ENCODE results near the gene OR9I1.

OR9I1 gene, protein sequence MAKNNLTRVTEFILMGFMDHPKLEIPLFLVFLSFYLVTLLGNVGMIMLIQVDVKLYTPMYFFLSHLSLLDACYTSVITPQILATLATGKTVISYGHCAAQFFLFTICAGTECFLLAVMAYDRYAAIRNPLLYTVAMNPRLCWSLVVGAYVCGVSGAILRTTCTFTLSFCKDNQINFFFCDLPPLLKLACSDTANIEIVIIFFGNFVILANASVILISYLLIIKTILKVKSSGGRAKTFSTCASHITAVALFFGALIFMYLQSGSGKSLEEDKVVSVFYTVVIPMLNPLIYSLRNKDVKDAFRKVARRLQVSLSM

DNA sequence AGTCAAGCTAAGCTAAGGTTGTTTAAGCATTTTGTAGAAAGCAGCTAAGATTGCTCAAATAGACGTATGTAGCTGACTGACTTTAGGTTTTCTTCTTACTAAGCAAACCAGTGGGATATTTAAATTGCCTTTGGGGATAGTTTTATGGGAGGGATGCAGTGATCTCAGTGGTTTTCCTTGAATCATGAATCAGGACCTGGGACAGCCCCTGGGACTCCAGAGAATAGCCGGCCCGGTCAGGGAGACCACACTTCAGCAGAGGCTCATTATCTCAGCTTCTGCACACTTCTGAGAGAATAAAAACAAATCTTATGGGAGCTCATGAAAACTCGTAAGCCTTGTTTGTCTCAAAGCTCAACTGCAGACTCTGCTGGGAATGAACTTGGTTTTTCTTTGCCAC, at the start of gene OR9I1:
TSS of gene OR9I1 (minus strand) at position 62 of the 400 bp plus-strand sequence. CDS start 6,086 bp downstream, outside the sequence.
- DNase-seq (ENCODE audit: extremely low read depth in 1 of 2, low read depth in 1 of 2), result no peak

DNA sequence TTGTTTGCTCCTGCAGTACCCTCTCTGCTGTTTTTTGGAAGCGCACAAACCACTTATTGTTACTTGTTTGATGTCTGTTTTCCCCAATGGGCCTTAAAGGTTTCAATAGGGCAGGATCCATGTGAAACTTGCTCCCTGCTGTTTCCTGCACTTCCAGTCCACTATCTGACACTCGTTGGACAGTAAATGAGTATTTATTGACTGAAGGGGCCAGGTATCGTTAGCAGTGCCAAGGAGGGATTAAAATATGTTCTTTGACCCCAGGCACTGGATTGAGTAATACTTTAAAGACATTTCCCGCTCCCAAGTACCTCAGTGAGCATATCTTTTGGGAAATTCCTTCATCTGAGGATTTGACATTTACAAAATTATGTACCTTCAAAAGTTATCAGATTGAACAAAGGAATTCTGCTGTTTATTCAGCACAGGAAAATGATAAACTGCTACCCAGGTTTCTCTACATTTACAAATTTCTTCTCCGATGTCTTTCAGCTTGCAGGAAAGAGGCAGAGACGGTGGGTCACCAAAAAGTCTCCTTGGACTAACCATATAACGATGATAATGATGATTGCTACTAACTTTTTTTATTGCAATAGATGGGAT, 40.3 kb upstream of the OR9I1 start:
- no peak for DNase-seq (ENCODE audit: extremely low read depth in 1 of 2, low read depth in 1 of 2)

DNA sequence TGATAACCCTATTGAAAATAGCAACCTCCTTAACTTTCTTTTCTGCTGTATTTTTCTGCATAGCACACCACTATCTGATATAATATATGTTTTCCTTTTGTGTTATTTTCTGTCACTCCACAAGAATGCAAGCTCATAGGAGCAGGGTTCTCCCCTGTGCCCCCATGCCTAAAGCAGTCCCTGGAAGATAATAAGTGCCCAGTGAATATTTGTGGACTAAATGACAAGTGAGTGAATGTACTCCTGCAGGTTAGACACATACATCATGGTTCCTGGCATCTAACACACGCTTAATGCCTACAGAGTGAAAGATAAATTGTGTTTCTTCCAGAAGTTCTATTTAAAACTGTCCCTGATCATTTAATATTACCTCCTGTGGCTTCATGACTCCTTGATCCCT, 39.7 kb upstream of the OR9I1 start:
- DNase-seq (ENCODE audit: extremely low read depth in 1 of 2, low read depth in 1 of 2), result no peak

DNA sequence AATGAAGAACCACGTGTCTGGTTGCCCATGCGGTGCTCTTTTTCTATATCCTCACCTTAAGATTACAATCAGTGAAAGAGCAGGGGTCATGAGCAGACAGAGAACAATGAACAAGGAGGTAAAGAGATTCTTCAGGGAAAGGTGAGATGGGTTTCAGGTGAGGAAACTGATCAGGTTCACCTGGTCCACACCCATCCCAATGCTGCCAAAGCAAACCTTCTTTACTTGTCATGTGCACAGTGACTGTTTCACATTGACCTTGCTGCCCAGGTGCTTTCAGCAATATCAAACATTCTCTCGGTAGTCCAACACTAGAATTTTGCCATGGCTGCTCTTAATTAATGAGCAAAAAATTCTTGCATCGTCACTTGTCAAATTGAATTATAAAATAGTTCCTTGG, 39.1 kb upstream of the OR9I1 start:
- DNase-seq (ENCODE audit: extremely low read depth in 1 of 2, low read depth in 1 of 2), result no peak

DNA sequence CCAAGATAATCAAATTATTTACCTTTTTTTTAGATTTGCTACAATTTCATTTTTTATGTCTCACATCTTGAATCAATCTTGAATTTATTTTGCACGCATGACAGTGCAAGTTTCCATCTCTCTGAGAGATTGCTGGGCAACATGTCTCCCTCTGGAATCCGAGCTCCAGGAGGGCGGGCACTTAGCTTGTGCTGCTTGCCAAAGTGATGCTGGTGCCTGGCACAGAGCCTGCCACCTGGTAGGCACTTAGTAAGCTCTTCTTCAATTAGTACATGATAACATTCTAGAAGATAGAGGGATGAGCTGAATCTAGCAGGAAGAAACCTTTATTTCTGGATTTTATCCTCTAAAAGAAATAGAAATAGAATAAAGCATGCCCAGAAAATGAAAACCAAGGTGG, 27.5 kb upstream of the OR9I1 start:
- DNase-seq (ENCODE audit: extremely low read depth in 1 of 2, low read depth in 1 of 2), result no peak

DNA sequence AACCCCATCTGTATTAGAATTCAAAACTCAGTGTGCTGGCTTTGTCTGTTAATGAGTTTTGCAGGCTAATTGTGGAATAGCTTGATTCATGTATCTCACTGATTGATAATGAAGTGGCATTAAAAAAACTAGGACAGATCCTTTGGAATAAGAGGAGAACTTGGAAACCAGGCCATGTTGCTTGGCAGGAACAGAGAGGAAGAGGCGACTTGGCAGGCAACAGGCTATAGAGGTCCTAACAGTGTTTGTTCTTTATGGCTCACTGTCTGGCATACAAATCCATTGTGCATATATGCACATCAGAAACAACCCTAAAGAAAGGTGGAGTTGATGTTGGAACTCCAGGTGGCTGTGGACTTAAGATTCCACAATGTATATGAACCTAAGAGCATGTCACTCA, 17.4 kb upstream of the OR9I1 start:
- DNase-seq (ENCODE audit: extremely low read depth in 1 of 2, low read depth in 1 of 2), result no peak

DNA sequence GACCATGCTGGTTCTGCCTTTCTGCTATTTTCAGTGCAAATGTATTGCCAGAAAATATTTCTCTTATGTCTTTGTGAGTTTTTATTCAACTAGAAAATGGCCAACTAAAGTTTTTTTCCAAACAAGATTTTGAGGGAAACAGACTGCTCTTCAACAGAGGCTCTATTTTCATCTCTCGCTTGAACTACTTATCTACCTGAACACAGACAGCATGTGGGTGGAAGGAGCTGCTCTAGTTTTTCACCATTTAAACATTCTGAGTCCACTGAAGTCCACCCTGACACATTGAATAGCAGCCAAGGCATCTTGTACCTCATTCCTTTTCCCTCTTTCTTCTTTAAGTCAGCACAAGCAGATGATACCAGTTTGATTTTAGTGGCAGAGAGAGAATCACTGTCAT, 9.8 kb upstream of the OR9I1 start:
- DNase-seq (ENCODE audit: extremely low read depth in 1 of 2, low read depth in 1 of 2), result no peak

DNA sequence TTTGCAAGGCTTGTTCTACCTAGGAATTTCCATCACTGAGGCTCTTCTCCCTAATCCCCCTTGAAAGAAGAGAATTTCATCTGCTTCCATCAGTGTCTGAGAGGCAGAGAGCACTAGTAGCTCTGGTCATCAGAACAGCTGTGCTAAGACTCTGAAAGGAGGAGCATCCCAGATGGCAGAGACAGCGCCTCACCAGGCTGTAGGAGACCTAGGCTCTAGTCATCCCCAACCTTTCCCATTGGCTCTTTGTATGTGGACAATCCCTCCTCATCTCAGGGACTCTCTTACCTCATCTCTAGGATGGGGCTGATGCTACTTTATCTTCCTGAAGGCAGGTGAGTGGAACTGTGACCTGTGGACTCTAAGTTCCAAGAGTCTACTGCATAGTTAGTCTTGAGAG, 8.8 kb upstream of the OR9I1 start:
- DNase-seq (ENCODE audit: extremely low read depth in 1 of 2, low read depth in 1 of 2), result no peak

DNA sequence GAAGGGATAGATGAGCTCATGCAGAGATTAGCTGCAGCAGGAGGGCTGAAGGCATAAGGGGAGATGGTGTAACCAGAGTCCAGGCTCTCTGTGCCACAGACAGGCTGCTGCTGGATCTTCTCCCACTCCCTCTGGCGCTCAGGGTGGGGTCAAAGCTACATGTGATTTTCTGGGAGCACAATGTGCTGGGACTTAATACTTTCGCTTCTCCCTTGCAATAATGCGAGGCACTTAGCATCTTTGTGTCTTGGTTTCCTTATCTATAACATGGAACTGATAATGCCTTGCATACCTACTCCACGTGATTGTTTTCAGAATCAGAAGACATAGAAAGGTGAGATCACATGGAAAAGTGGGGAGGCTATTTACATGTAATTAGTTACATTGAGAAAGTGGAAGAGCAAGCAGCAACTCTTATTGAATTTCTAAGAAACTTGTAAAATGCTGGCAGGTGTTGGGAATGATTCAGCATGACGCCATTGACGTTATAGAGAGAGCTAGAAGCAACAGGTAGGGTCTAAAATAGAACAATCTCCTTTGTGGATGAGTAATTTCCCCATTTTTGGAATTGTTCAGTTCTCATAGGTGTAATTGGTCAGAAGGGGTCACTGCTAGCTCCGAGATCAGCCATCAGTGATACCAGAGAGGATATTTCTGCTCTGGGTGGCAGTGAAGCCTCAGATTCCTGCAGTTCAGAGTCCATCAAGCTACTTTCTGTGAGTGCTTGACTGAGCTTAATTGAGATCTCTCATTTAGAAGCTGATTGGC, 8.2 kb upstream of the OR9I1 start:
- no peak for DNase-seq (ENCODE audit: extremely low read depth in 1 of 2, low read depth in 1 of 2)

DNA sequence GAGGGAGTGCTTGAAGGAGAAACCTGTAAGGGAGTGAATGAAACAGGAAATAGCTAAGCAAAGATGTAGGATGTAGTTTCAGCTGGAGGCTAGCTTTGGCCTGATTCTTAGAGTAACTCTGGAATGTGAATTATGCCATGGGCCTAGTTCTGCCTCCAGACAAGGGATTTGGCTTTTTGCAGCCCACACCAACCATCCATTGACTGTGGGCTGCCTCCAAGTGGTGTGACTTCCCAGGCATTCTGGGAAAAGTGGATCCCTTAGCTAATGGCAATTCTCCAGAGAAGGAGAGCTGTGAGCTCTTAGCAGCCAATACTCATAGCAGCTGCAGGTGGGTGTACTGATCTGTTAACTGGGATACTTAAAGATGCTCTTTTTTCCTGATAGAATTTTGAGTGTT, 2.0 kb upstream of the OR9I1 start:
- no peak for DNase-seq (ENCODE audit: extremely low read depth in 1 of 2, low read depth in 1 of 2)

DNA sequence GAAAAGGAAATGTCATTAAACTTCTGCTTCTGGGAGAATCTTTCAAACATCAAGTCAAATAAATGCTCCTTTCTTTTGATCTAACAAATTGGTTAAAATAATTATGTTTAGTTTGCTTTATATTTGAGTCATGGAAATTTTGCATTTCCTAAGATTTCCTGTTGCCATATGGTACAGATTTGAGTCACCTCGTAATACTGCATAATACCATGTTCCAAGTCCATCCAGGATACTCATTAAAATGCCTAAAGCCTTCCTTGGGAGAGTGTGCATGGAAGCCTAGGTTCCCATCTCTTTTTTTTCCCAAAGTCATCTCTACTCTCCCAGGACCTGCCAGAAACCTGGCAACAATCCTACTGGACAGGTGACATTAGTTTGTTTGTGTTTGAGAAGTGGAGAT, 4.2 kb downstream of the OR9I1 start:
- no peak for DNase-seq (ENCODE audit: extremely low read depth in 1 of 2, low read depth in 1 of 2)

DNA sequence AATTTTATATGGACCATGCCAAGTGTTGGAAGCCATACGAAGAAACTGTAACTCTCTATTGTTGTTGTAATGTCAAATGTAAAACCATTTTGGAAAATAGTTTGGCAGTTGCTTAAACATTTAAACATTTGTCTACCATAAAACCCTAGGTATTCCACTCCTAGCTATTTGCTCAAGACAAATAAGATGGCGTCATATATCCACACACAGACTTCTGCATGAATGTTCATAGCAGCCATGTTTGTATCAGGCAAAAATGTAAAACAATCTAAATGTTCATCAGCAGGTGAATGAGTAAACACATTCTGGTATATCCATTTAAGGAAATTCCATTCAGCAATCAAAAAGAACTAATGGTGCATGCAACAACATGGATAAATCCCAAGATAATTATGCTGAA, 27.9 kb downstream of the OR9I1 start:
- DNase-seq (ENCODE audit: extremely low read depth in 1 of 2, low read depth in 1 of 2), result no peak

DNA sequence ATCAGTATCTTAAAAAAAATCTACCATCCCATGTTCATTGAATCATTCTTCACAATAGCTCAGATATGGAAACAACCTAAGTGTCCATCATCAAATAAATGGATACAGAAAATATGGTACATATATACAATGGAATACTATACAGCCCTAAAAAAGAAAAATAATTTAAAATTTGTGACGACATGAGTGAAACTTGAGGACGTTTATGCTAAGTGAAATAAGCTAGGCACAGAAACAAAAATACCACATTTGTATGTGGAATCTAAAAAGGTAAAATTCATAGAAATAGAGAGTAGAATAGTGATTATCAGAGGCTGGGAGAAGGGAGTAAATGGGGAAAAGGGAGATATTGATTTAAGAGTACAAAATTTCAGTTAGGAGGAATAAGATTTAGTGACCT, 38.8 kb downstream of the OR9I1 start:
- no peak for DNase-seq (ENCODE audit: extremely low read depth in 1 of 2, low read depth in 1 of 2)

DNA sequence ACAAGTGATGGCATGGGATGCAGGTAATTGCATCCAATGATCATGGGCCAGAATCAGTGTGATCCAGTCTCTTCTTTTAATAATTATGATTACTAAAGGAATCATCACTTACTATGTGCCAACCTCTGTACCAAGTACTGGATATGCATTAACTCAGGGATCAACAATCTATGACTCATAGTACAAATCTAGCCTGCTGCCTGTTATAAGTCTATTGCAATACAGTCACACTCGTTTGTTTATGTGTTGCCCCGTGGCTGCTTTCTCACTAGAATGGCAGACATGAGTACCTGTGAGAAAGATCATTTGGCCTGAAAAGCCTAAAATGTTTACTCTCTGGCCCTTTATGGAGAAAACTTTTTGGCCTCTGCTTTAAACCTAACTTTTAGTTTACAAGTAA, 49.5 kb downstream of the OR9I1 start:
- no peak for DNase-seq (ENCODE audit: extremely low read depth in 1 of 2, low read depth in 1 of 2)

DNA sequence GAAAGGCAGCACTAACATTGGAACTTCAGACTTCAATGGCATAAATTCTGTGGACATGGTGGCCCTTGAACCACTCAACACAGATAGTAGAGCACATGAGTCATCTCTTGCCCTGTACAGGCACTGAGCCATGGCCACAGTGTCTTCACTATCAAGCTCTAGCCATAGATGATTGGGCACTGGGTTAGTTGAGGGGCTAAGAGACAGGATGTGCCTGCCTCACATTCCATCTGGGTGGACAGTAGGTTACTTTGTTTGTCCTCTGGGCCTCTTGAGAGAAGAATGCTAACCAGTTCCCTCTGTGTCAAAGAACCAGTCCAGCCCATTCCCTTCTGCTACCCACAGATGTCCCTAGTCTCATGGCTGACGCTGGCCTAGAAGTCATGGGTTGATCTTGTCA, 54.7 kb downstream of the OR9I1 start:
- DNase-seq (ENCODE audit: extremely low read depth in 1 of 2, low read depth in 1 of 2), result no peak

DNA sequence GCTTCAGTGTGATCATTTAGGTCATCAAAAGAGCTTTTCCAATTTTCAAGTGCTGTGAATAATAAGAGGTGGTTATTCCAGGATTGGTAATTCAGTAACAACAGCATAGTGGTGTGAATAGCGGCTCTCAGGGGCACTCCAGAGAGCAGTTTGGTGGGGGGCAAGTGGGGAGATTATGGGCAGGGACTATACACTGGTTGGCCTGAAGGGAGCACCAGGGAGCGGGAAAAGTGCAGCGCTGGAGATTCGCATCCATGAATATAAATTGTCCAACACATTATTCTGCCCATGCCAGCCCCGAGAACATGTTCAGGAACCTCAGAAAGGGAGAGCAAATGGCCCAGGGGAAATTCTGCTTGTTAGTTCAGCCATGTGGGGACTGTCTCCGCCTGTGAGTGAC, 56.7 kb downstream of the OR9I1 start:
- DNase-seq (ENCODE audit: extremely low read depth in 1 of 2, low read depth in 1 of 2), result no peak

DNA sequence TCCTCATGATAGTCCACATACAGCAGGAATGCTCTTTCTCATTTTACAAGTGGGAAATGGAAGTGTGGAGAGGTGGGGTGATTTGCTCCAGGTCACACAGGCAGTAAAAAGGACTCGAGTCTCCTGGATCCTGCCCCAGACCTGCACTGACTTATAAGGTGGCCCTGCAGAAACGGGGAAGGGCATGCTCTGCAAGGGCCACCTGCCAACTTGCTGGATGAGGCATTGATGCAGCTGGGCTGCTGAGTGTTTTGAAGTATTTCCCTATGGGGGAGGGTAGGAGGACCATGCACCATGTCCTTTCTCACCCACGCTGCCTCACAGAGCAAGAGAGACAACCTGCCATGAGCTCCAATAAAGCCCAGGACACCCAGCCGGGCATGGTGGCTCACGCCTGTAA, 57.6 kb downstream of the OR9I1 start:
- DNase-seq (ENCODE audit: extremely low read depth in 1 of 2, low read depth in 1 of 2), result no peak
